GM19372 (cell line): Measurements from ENCODE around the gene ATF6.

ENCODE experiments used
- ATAC-seq: cut with Tn5 transposase; IDR thresholded peaks from one replicate; pipeline ENCODE4 v1.9.1; 2021; ENCODE audit warnings: mild to moderate bottlenecking, low read depth, moderate library complexity; ENCODE audit not compliant: unreplicated experiment

The ATF6 gene

GRCh38 chr1:161955606-161956005 lies 189.5 kb downstream of the ATF6 start:
- no peak for ATAC-seq

- ATAC-seq, result no peak
These were observed 190.0 kb downstream of the ATF6 start for GRCh38 chr1:161956097-161956496.

DNA sequence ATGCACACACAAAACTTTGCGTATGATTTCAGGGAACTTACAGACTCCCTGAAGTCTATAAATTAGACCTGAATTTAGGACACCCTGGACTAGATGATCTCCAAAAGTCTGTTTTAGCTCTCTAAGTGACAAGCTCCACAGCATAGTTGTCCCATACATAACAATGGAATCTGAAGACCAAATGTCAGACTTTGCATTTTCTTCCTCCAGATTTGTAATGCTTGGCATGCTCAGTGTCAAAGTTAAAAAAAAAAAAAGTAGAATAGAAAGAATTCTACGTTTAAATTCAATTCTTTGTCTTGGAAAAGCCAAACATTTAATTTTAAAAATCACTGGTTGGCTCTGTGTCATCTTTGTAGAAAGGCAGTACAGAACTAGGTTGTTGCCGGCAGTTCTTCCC lies 190.8 kb downstream of the ATF6 start:
- ATAC-seq, result no peak

GRCh38 chr1:161958425-161958824 lies 192.3 kb downstream of the ATF6 start:
- no peak for ATAC-seq

DNA sequence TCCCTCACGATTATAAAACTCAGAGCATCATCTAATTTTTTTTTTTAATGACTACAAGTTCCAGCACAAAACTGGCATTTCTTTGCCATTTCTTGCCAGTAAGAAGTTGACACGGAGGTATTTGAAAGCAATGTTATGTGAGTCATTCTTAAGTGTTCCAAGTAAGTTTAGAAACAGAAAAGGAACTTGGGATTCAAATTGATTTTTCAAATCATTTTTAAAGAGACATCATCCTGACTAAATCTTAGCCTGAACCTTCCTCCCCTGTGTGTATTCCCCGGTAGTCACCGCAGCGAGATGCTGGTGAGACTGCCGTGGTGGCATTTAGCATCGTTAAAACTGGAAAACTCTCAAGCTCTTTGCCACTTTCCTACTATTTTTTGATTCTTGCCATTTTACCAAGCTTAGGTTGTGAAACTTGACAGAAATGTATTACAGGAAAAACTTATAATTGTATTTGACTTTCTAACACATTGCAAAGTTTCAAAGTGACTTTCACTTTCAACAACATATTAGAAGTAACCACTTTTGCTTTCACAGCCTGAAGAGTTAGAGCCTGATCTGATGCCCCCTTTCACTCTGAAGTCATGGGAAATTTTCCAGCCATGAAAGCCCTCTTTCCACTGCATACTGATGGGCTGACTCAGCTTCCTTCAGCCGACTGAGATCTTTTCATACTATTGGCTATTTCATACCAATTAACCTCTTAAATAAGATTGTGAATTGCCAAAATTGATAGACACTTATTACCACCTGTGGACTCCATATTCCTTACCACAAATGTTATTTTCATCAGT lies 196.2 kb downstream of the ATF6 start:
- ATAC-seq, result peak; percentile 85

DNA sequence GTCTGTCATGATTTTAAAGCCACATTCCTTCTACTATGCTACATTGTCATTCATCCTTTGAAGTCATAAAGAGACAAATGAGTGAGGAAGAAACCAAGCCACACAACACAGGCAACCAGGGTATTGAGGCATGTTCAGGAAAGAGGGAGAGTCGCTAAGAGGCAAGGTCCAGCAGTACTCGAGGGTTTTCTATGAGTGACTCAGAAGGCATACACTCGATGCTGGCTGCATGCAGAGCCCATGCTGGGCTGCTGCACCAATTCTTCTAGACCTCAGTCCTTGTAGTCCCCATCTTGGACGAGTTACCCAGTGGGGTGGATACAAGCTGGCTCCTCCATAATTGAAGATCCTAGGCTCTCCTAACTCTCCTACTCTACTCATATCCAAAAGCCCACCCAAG lies 199.9 kb downstream of the ATF6 start:
- ATAC-seq, result no peak

DNA sequence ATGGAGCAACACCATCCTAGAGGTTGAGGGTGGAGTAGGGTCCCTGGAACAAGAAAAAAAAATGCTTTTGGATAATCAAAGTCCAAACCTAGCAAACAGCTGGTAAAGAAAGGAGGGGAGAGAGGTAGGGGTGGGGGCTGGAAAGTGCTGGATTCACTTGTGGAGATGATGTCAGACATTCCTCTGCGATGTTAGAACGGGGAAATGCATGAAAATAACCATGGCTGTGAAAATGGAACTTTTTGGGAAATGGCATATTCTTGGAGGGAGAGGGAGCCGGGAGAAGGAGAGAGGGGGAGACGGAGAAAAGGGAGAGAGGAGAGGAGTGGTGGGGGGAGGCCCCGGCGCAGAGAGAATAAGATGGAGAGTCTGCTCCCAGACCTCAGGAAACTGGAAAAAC lies 203.9 kb downstream of the ATF6 start:
- no peak for ATAC-seq

GRCh38 chr1:161970633-161971032 lies 204.5 kb downstream of the ATF6 start:
- no peak for ATAC-seq

- no peak for ATAC-seq
These were observed 206.7 kb downstream of the ATF6 start for GRCh38 chr1:161972828-161973227.

DNA sequence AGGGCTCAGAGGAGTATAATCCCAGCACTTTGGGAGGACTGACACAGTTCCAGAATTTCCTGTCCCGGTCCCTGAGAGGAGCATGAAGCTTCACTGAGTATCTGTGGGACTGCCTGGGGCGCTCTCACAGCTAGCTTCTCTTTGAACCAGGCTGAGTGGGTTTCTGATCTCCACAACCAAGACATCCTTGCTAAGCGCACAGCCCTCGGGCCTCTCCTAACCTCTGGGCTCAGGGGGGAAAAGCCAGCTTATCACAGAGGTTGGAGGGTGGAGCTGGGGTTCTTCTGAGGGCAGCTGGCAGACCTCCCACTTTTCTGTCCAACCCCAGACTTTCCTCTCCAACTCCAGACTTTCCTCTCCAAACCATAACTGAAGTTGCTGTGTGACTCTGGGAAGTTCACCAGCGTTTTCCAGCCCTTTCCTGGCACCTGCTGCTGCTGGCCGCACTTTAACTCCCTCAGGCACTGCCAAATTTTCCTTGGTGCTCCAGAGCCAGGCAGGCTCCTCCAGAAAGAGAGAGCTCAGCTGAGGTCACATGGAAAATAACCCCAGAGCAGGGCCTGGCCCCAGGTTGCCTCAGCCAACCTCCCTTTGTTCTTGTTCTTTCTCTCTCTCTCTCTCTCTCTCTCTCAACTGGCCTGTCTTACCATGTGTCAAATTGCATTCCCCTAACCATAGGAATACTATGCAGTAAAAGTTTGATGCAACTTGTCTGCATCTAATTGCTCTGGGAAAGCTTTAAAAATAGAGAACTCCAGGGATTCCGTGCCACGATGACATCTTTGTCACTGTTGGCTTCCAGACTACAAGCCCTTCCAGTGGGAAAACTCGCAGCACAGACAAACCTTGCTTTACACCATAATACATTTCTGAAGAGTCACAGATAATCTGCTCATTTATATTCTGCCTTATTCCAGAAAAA lies 208.1 kb downstream of the ATF6 start:
- no peak for ATAC-seq

DNA sequence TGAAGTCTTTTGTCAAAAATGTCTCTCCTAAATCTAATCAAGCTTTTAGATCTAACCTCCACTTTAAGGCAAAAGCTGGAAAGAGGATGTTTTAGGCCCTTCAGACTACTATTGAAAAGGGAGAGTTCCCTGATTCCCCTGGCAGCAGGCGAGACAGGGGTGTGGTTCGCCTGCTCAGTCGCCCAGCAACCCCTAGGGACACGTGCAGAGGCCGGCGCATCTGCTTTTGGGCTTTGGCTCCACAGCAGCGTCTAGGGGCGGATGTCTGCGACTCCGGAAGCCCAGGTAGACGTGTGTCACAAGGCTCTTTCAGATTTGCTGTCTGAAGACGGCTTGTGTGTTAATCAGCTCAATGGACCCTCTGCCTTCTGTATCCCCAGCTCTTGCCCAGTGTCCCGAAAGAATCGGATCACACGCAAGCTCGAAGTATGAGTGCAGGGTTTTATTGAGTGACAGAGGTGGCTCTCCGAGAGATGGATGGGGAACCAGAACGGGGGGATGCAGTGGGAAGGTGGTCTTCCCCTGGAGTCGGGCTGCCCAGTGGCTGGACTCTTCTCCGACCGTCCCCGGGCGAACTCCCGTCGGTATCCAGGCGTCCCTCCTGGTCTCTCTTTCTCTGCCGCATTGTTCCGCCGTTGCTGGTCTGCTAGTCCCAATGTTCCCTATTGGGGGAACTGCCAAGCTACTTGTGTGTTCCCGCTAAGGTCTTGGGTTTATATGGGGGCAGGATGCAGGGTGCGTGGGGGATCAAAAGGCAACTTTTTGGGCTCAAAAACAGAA lies 212.1 kb downstream of the ATF6 start:
- ATAC-seq, result no peak

GRCh38 chr1:161981126-161981525 lies 215.0 kb downstream of the ATF6 start:
- no peak for ATAC-seq

GRCh38 chr1:161981735-161982506 lies 215.8 kb downstream of the ATF6 start:
- no peak for ATAC-seq

DNA sequence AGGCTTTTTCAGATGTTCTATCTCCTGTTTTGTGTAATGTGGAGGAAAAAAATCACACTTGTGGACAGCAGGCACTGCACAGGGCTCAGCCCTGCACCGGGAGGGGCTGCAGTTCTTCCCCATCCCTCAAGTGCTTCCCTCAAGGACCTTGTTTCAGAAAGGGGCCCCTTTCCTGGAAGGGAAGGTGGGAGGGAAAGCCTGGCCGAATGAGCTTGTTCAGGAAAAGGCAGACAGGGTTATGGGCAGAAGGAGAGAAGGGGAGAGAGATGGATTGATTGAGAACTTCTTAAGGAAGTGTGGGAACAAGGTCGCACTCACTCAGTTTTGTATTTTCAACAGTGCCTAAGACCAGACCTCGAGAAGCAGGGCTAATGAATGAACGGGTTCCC lies 216.4 kb downstream of the ATF6 start:
- no peak for ATAC-seq

GRCh38 chr1:161982917-161983316 lies 216.8 kb downstream of the ATF6 start:
- ATAC-seq, result no peak

- no peak for ATAC-seq
These were observed 217.6 kb downstream of the ATF6 start for GRCh38 chr1:161983725-161984124.

DNA sequence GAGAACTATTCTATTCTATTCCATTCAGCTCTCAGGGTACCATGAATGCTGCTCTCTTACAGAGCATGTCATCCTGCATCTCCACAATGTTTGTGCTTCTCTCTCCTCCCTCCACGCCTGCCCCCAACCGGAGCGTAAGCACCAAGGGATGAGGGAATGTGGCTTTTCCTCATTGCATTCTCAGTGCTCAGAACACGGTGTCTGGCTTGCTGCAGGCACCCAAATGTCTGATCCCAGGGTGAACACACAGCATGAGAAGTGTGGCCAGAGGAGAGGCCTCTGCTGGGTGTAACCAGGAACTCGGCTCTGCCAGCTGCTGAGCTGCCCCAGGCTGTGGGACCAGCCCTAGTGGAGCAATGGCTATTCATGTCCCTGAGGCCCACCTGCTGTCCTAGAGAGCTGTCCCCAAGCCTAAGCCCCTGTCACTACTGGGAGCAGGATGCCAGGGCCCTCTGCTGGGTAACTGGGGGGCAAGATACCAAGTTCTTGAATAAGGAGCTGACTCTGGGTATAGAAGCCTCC lies 219.2 kb downstream of the ATF6 start:
- no peak for ATAC-seq

DNA sequence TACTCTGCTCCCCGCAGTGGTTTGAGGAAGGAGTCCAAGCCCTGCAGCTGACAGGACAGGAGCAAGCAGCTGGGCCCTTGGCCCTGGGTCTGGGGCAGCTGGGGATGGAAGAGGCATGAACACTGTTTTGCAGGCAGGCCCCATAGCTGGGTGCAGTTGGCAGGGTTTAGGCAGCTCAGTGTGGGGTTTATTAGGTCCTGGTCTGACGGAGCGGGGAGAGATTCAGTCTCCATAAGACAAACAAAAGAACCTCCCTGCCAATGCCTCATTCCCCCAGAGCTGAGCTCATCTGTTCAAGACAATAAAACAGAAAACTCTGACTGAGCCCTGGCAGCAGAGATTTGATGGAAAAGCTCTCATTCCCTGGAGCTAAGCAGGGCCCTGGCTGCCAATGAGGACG lies 220.2 kb downstream of the ATF6 start:
- no peak for ATAC-seq

DNA sequence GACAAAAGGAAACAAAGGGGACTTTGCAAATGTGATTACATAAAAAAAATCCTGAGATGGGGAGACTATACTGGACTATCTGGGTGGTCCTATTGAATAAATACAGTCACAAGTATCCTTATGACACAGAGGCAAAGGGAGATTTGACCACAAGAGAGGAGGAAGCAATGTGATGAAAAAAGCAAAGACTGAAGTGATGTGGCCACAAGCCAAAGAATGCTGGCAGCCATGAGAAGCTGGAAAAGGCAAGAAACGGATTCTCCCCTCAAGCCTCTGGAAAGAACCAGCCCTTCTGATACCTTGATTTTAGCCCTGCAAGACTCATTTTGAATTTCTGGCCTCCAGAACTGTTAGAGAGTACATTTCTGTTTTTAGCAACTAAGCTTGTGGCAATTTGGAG lies 221.2 kb downstream of the ATF6 start:
- ATAC-seq, result no peak

DNA sequence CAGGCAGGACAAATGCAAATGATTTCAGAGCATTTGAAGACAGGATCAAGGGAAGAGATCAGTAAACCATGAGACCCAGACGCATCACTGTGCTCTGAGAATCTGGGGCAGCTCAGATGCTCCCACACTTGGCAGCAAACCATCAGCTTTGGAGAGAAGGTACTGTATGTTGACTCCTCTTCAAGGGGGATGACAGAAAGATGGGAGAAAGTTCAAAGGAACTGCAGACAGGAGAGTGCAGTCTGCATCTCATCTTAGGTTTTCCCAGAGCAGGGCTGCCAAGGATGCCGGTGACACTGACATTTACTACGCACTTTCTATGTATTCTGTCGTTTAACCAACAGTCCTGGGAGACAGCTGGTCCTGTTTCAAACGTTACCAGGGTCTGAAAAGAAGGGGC lies 221.8 kb downstream of the ATF6 start:
- ATAC-seq, result no peak
